ENCODE data around the gene MCM8. TPM values are rescaled to one million over a fixed set of nuclear protein-coding genes. Genes with fewer than 3 reads are reported as not detected.

The MCM8 gene
- total and polyA plus RNA-seq, 2 donors (not counting 1 experiment from before 2014, with no cell fraction given), result 4.4 to 13.8 TPM

DNA sequence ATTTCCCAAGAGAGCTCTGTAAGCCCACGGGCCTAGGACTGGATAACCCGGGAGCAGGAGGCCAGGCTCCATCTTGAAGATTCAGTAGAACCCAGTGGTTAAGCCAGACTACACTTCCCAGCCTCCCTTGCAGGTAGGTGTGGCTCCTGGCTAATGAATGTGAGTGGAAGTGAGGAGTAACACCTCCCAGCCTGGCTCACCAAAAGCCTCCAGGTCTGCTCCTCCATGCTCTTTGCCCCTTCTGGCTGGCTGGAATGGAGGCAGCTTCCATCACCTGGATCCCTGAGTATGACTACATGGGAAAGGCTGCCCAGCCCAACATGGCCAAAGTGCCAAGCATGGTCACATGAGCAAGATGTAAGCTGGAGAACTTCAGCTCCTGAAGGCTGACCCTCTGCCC is 93.7 kb downstream of the MCM8 start:
- ChIA-PET POLR2A (no interaction called here), CTCF (no interaction called here)
- ATAC-seq (ENCODE audit: low read depth), result no peak

DNA sequence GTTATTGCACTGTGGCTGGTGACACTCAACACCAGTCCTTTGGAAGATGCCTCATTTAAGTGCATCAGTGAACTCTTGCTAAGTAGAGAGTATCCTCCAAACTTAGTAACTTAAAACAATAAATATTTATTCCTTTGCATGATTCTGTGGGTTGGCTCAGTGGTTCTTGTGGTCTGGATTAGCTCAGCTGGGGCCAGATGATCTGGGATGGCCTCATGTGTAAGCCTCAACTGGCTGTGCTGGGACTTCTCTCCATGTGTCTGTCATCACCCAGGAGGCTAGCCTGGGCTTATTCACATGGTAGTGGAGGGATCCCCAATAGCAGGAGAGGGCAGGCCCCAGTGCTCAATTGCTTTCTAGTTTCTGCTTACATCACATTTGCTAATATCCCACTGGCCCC is 95.1 kb downstream of the MCM8 start:
- Histone ChIP-seq H3K9ac (ENCODE audit: low read length) (no peak overlapping the region), H3K4me1 (ENCODE audit: control insufficient read depth in 2 of 2, insufficient read depth in 2 of 2, low read length in 2 of 2) (no peaks in the 10 kb centered on the region), H3K27ac (ENCODE audit: low read length in 2 of 2) (no peak overlapping the region), H3K27me3 (replicated peaks in 1 of 4; ENCODE audit: control extremely low read depth in 1 of 4, control insufficient read depth in 3 of 4, insufficient read depth in 4 of 4, low read length in 3 of 4) (peaks cover 0 to under 1% (median 0%) of the 10 kb centered on the region in 4 experiments), H3K9me3 (ENCODE audit: control extremely low read depth in 1 of 3, control insufficient read depth in 2 of 3, insufficient read depth in 1 of 3, low read length in 2 of 3) (peaks cover 0 to 9% (median 0%) of the 10 kb centered on the region in 3 donors), H3K36me3 (replicated peaks in 1 of 2; ENCODE audit: control extremely low read depth in 1 of 2, control insufficient read depth in 1 of 2, extremely low read depth in 1 of 2, insufficient read depth in 2 of 2, low read length in 1 of 2) (peaks cover 0 to 3% of the 10 kb centered on the region in 2 experiments), H2AFZ (ENCODE audit: insufficient read depth, low read depth, low read length, poor library complexity, severe bottlenecking) (no peak overlapping the region), H4K20me1 (ENCODE audit: control insufficient read depth, insufficient read depth, low read length, poor library complexity, severe bottlenecking) (no peaks in the 10 kb centered on the region), H3K79me2 (ENCODE audit: control insufficient read depth, insufficient read depth, low read length) (no peaks in the 10 kb centered on the region), H3K4me2 (replicated peaks; ENCODE audit: low read depth, low read length, poor library complexity, severe bottlenecking) (no peak overlapping the region), H3K4me3 (ENCODE audit: control extremely low read depth in 1 of 5, extremely low read depth in 1 of 5, insufficient read depth in 1 of 5, low read depth in 2 of 5, low read length in 4 of 5) (no peak overlapping the region)
- Mint-ChIP-seq H3K27ac (no peak overlapping the region), H3K9me3 (ENCODE audit: insufficient read depth) (no peaks in the 10 kb centered on the region), H3K4me1 (no peaks in the 10 kb centered on the region), H3K27me3 (peaks cover 4% of the 10 kb centered on the region), H3K4me3 (no peak overlapping the region)
- CTCF ChIA-PET, result no interaction called here
- POLR2A ChIA-PET, result no interaction called here
- DNase-seq, result no peak
- no peak for ATAC-seq (ENCODE audit: low read depth)
- intact Hi-C loops (cut with micrococcal nuclease), result no loop called here
- TF ChIP-seq, protein P1, sequence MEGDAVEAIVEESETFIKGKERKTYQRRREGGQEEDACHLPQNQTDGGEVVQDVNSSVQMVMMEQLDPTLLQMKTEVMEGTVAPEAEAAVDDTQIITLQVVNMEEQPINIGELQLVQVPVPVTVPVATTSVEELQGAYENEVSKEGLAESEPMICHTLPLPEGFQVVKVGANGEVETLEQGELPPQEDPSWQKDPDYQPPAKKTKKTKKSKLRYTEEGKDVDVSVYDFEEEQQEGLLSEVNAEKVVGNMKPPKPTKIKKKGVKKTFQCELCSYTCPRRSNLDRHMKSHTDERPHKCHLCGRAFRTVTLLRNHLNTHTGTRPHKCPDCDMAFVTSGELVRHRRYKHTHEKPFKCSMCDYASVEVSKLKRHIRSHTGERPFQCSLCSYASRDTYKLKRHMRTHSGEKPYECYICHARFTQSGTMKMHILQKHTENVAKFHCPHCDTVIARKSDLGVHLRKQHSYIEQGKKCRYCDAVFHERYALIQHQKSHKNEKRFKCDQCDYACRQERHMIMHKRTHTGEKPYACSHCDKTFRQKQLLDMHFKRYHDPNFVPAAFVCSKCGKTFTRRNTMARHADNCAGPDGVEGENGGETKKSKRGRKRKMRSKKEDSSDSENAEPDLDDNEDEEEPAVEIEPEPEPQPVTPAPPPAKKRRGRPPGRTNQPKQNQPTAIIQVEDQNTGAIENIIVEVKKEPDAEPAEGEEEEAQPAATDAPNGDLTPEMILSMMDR (IDR thresholded peaks at IDR 0.05), result no peak
- no peak for TF ChIP-seq EZH2 (IDR thresholded peaks at IDR 0.05; ENCODE audit: borderline replicate concordance, insufficient read depth, low read depth, low read length, poor library complexity, severe bottlenecking)

More for the DNA sequence above, 93.7 kb downstream of the MCM8 start:
- no peak for TF ChIP-seq EZH2 (IDR thresholded peaks at IDR 0.05; ENCODE audit: borderline replicate concordance, insufficient read depth, low read depth, low read length, poor library complexity, severe bottlenecking)
- TF ChIP-seq, protein P1 (IDR thresholded peaks at IDR 0.05), result no peak
- no peak overlapping the region for H3K9ac ChIP-seq (ENCODE audit: low read length)
- H3K4me1 ChIP-seq (ENCODE audit: control insufficient read depth in 2 of 2, insufficient read depth in 2 of 2, low read length in 2 of 2), result no peaks in the 10 kb centered on the region
- H3K27me3 ChIP-seq (replicated peaks in 1 of 4; ENCODE audit: control extremely low read depth in 1 of 4, control insufficient read depth in 3 of 4, insufficient read depth in 4 of 4, low read length in 3 of 4), result no peaks in the 10 kb centered on the region
- H2AFZ ChIP-seq (ENCODE audit: insufficient read depth, low read depth, low read length, poor library complexity, severe bottlenecking), result no peak overlapping the region
- H3K27me3 Mint-ChIP-seq, result no peaks in the 10 kb centered on the region
- H3K27ac ChIP-seq (ENCODE audit: low read length in 2 of 2), result no peak overlapping the region
- no peak overlapping the region for H3K4me3 ChIP-seq (ENCODE audit: control extremely low read depth in 1 of 5, extremely low read depth in 1 of 5, insufficient read depth in 1 of 5, low read depth in 2 of 5, low read length in 4 of 5)
- H3K4me1 Mint-ChIP-seq, result no peaks in the 10 kb centered on the region
- peaks cover 0 to 6% of the 10 kb centered on the region in 2 experiments for H3K36me3 ChIP-seq (replicated peaks in 1 of 2; ENCODE audit: control extremely low read depth in 1 of 2, control insufficient read depth in 1 of 2, extremely low read depth in 1 of 2, insufficient read depth in 2 of 2, low read length in 1 of 2)
- no peaks in the 10 kb centered on the region for H4K20me1 ChIP-seq (ENCODE audit: control insufficient read depth, insufficient read depth, low read length, poor library complexity, severe bottlenecking)
- H3K9me3 ChIP-seq (ENCODE audit: control extremely low read depth in 1 of 3, control insufficient read depth in 2 of 3, insufficient read depth in 1 of 3, low read length in 2 of 3), result peaks cover 0 to 9% (median 0%) of the 10 kb centered on the region in 3 donors
- intact Hi-C loops (cut with micrococcal nuclease), result no loop called here
- H3K4me3 Mint-ChIP-seq, result no peak overlapping the region
- no peak for DNase-seq
- no peak overlapping the region for H3K27ac Mint-ChIP-seq
- 83% methylated on average over 2 of the region's 2 CpGs for WGBS (ENCODE audit: insufficient coverage)
- no peaks in the 10 kb centered on the region for H3K79me2 ChIP-seq (ENCODE audit: control insufficient read depth, insufficient read depth, low read length)
- H3K9me3 Mint-ChIP-seq (ENCODE audit: insufficient read depth), result no peaks in the 10 kb centered on the region
- no peak overlapping the region for H3K4me2 ChIP-seq (replicated peaks; ENCODE audit: low read depth, low read length, poor library complexity, severe bottlenecking)
